ENCODE measurements around the gene DCAF10. TPM values are rescaled to one million over a fixed set of nuclear protein-coding genes. Genes with fewer than 3 reads are reported as not detected.
"Not testable (repeated sequence)": the region's sequence is repeated elsewhere in the genome, so short reads cannot be mapped to it uniquely, and the experiment has no call there.

The DCAF10 gene
- total RNA-seq, 1 experiment from 2014 or later = 22.6 TPM

- no peak overlapping the region for H3K4me2 ChIP-seq
- H3K27ac ChIP-seq = 0 out of 2 replicates have a peak overlapping the region, but pooled peaks have one; percentile 3
- H3K27me3 ChIP-seq (ENCODE audit: insufficient read depth, low read depth) = no peaks in the 10 kb centered on the region
- TF ChIP-seq CTCF (conservative IDR thresholded peaks at IDR 0.05) (no peak), EZH2 (IDR thresholded peaks at IDR 0.05; ENCODE audit: low read depth) (no peak)
- no peaks in the 10 kb centered on the region for H3K36me3 ChIP-seq (ENCODE audit: low read depth)
- no peaks in the 10 kb centered on the region for H3K9me2 ChIP-seq (ENCODE audit: insufficient read depth)
- H2AFZ ChIP-seq = no peak overlapping the region
- H3K9me3 ChIP-seq (ENCODE audit: insufficient read depth, low read depth) = no peaks in the 10 kb centered on the region
- H3F3A ChIP-seq (ENCODE audit: insufficient read depth, low read depth) = no peaks in the 10 kb centered on the region
- no peak overlapping the region for H3K4me3 ChIP-seq
- ChIA-PET CTCF (no interaction called here), POLR2A (ENCODE audit: unreplicated experiment) (interaction anchor here (0.6 kb wide), 1 partner anchor 220 kb away, joined by 6 read pairs; no protein-coding TSS in a partner anchor)
- no peak for DNase-seq
- intact Hi-C loops (cut with micrococcal nuclease; ENCODE audit: unreplicated experiment) = no loop called here
- BruUV-seq (replicated peaks) = no TSS peak
- H3K79me2 ChIP-seq (ENCODE audit: low read depth) = peaks cover 13% of the 10 kb centered on the region; the same call in 1 of the 2 replicates
- H4K20me1 ChIP-seq (ENCODE audit: insufficient read depth) = peaks cover 5% of the 10 kb centered on the region; the same call in 1 of the 2 replicates
- no peaks in the 10 kb centered on the region for H3K4me1 ChIP-seq (replicated peaks; ENCODE audit: insufficient read depth)
Measured at GRCh38 chr9:37812773-37813379, 12.3 kb downstream of the DCAF10 start.

DNA sequence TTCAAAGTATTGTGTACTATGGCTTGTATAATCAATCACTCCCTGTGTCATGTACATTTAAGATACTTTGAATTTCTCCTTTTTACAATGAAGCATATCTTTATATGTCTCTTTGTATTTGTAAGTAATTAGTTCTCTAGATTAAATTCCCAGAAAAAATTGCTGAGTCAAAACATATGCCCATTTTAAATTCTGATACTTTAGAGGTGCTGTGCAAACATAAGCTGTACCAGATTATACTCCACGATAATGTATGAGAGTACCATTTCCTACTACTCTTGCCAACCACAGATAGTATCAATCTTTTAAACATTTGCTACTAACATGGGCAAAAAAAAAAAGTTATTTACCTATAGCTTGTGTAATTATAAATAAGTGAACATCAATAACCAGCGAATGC lies 18.3 kb downstream of the DCAF10 start:
- no peaks in the 10 kb centered on the region for H3K4me1 ChIP-seq (replicated peaks; ENCODE audit: insufficient read depth)
- no peaks in the 10 kb centered on the region for H3K9me3 ChIP-seq (ENCODE audit: insufficient read depth, low read depth)
- H3F3A ChIP-seq (ENCODE audit: insufficient read depth, low read depth) = no peaks in the 10 kb centered on the region
- H3K4me3 ChIP-seq = no peak overlapping the region
- H3K9me2 ChIP-seq (ENCODE audit: insufficient read depth) = no peaks in the 10 kb centered on the region
- H3K27ac ChIP-seq = no peak overlapping the region
- DNase-seq = no peak
- H3K27me3 ChIP-seq (ENCODE audit: insufficient read depth, low read depth) = no peaks in the 10 kb centered on the region
- H2AFZ ChIP-seq = no peak overlapping the region
- ChIA-PET CTCF (no interaction called here), POLR2A (ENCODE audit: unreplicated experiment) (no interaction called here)
- H3K4me2 ChIP-seq = no peak overlapping the region
- H4K20me1 ChIP-seq (ENCODE audit: insufficient read depth) = no peaks in the 10 kb centered on the region; the same call in 1 of the 2 replicates
- peaks cover 3% of the 10 kb centered on the region; the same call in 1 of the 2 replicates for H3K79me2 ChIP-seq (ENCODE audit: low read depth)
- TF ChIP-seq CTCF (conservative IDR thresholded peaks at IDR 0.05) (no peak), EZH2 (IDR thresholded peaks at IDR 0.05; ENCODE audit: low read depth) (no peak)
- intact Hi-C loops (cut with micrococcal nuclease; ENCODE audit: unreplicated experiment) = no loop called here
- H3K36me3 ChIP-seq (ENCODE audit: low read depth) = no peaks in the 10 kb centered on the region
- BruUV-seq (replicated peaks) = no TSS peak

- CTCF ChIA-PET = no interaction called here
- no peaks in the 10 kb centered on the region for H3K27me3 ChIP-seq (ENCODE audit: insufficient read depth, low read depth)
- H3K36me3 ChIP-seq (ENCODE audit: low read depth) = no peaks in the 10 kb centered on the region
- DNase-seq = no peak
- TF ChIP-seq EZH2 (IDR thresholded peaks at IDR 0.05; ENCODE audit: low read depth) = no peak
- TF ChIP-seq CTCF (conservative IDR thresholded peaks at IDR 0.05) = no peak
- no TSS peak for BruUV-seq (replicated peaks)
- H3K4me1 ChIP-seq (replicated peaks; ENCODE audit: insufficient read depth) = no peaks in the 10 kb centered on the region
- no peak overlapping the region for H3K4me2 ChIP-seq
- H3K9me3 ChIP-seq (ENCODE audit: insufficient read depth, low read depth) = no peaks in the 10 kb centered on the region
- peaks cover 1% of the 10 kb centered on the region; the same call in 1 of the 2 replicates for H3K79me2 ChIP-seq (ENCODE audit: low read depth)
- no peaks in the 10 kb centered on the region for H3K9me2 ChIP-seq (ENCODE audit: insufficient read depth)
- intact Hi-C loops (cut with micrococcal nuclease; ENCODE audit: unreplicated experiment) = no loop called here
- no peaks in the 10 kb centered on the region; the same call in 1 of the 2 replicates for H4K20me1 ChIP-seq (ENCODE audit: insufficient read depth)
- no peak overlapping the region for H3K4me3 ChIP-seq
- peaks cover 4% of the 10 kb centered on the region; the same call in 1 of the 2 replicates for H3F3A ChIP-seq (ENCODE audit: insufficient read depth, low read depth)
- no peak overlapping the region for H3K27ac ChIP-seq
- POLR2A ChIA-PET (ENCODE audit: unreplicated experiment) = no interaction called here
- no peak overlapping the region for H2AFZ ChIP-seq
Measured at GRCh38 chr9:37820142-37820541, 19.5 kb downstream of the DCAF10 start.

DNA sequence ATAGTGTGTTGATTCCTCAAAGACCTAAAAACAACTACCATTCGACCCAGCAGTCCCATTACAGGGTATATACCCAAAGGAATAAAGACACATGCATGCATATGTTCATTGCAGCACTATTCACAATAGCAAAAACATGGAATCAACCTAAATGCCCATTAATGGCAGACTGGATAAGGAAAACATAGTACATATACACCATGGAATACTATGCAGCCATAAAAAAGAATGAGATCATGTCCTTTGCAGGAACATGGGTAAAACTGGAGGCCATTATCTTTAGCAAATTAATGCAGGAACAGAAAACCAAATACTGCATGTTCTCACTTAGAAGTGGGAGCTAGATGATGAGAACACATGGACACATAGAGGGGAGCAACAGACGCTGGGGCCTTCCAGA lies 24.6 kb downstream of the DCAF10 start:
- H3K27ac ChIP-seq; DNase-seq; BruUV-seq (replicated peaks); H3K4me3 ChIP-seq; H3F3A ChIP-seq (ENCODE audit: insufficient read depth, low read depth); H3K36me3 ChIP-seq (ENCODE audit: low read depth); H3K9me3 ChIP-seq (ENCODE audit: insufficient read depth, low read depth); H3K4me1 ChIP-seq (replicated peaks; ENCODE audit: insufficient read depth); H3K27me3 ChIP-seq (ENCODE audit: insufficient read depth, low read depth); H3K79me2 ChIP-seq (ENCODE audit: low read depth); CTCF ChIA-PET; H3K4me2 ChIP-seq; H4K20me1 ChIP-seq (ENCODE audit: insufficient read depth); intact Hi-C loops (cut with micrococcal nuclease; ENCODE audit: unreplicated experiment); H2AFZ ChIP-seq; H3K9me2 ChIP-seq (ENCODE audit: insufficient read depth); POLR2A ChIA-PET (ENCODE audit: unreplicated experiment): not testable (repeated sequence)
